ENCODE measurements around the gene KMO. TPM values are rescaled to one million over a fixed set of nuclear protein-coding genes. Genes with fewer than 3 reads are reported as not detected.
A peak's percentile ranks its signal among the peaks of the same experiment; 100 is the strongest.

KMO gene
- total and polyA plus RNA-seq, 3 experiments from 2014 or later: 0.06 to 1.4 (median 0.60) TPM

DNA sequence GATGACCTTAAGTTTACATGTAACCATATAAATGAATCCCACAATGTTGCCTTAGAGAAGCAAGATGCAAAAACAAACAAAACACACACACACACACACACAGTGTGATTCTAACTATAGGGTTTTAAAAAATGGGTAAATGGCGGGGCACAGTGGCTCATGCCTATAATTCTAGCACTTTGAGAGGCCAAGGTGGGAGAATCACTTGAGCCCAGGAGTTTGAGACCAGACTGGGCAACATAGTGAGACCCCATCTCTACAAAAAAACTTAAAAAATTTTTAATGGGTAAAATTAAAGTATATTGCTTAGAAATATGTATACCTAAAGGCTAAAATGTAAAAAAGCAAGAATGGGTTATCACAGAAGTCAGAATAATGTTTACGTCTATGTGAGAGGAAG is 15.8 kb downstream of the KMO start:
- H3K27ac ChIP-seq (ENCODE audit: low read depth, low read length): no peak overlapping the region
- ChIA-PET CTCF (no interaction called here), POLR2A (no interaction called here)
- DNase-seq: no peak
- H3K27me3 ChIP-seq (ENCODE audit: insufficient read depth, low read length, poor library complexity, severe bottlenecking): no peaks in the 10 kb centered on the region
- peaks cover 0 to 5% (median 0%) of the 10 kb centered on the region in 3 donors for H3K36me3 Mint-ChIP-seq
- no peaks in the 10 kb centered on the region for H3K9me3 ChIP-seq (ENCODE audit: low read length)
- H3K9me3 Mint-ChIP-seq: peaks cover 0 to 2% (median 0%) of the 10 kb centered on the region in 5 donors
- peaks cover 18 to 21% of the 10 kb centered on the region in 2 donors for H3K27me3 Mint-ChIP-seq
- H3K4me3 Mint-ChIP-seq: no peak overlapping the region
- H3K4me3 ChIP-seq (ENCODE audit: low read length): no peak overlapping the region
- H3K36me3 ChIP-seq (ENCODE audit: insufficient read depth, low read length): no peaks in the 10 kb centered on the region
- H3K4me1 Mint-ChIP-seq: peaks cover 15 to 24% (median 20%) of the 10 kb centered on the region in 3 donors
- H3K4me1 ChIP-seq (ENCODE audit: insufficient read depth, low read length): peaks cover 19% of the 10 kb centered on the region
- H3K27ac Mint-ChIP-seq: no peak overlapping the region

DNA sequence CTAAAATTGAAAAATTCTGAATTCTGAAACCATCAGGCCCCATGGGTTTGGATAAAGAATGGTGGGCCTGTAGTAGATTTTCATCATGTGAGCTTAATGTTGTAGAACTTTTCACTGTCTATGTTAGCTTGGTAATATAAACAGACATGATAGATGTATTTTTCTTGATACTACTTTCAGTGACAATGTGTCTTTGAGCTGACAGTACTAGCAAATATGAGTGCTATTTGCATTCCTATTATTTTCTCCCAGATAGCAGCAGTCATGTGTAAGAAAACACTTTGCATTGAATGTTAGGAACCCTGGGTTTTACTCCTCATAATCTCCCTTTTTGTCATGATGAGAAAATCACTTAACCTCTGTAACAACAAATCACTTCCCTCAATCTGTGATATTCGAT is 18.1 kb downstream of the KMO start:
- H3K9me3 Mint-ChIP-seq: peaks cover 0 to 2% (median 0%) of the 10 kb centered on the region in 5 donors
- peaks cover 15 to 24% (median 20%) of the 10 kb centered on the region in 3 donors for H3K4me1 Mint-ChIP-seq
- POLR2A ChIA-PET: no interaction called here

DNA sequence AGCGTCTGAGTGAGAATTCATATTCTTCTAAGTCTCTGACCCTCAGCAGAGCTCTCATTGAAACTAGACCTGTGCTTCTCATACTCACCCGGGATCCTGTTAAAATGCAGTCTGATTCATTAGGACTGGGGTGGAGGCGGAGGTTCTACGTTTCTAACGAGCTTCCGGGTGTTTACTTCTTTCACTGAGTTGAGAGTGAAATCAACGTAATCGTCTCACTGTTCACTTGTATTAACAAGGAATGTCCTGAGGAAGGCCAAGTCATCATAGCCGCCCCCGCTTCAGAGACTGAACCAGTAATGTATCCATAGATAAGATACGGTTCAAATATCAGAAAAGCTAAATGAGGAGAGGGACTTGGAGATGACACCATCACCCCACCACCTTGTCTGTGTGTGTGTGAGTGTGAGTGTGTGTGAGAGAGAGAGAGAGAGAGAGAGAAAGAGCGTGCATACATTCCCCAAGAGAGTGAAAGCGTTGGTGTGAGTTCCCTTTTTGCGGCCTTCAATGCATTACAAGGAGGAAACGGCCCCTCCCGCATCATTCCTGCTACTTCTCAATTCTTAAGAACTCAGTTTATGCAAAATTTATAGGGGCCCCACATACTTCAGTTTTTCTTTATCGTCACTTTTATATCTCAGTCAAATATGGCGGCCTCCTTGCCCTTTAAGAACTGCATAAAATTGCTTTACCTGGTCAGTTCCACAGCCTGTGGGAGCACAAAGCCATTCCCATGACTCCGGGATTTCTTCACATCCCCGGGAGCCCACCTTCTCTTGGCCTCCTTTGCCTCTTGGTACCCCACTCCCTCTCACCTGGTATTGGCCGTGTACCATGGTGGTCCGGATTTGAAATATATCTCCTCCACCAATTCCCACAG is 19.8 kb downstream of the KMO start:
- DNase-seq: peak in 4 of 5 donors; percentile 1 to 50 (median 34)
- ChIA-PET CTCF (interaction anchor here (0.8 kb wide), 1 partner anchor 14 kb away, joined by 3 read pairs; no protein-coding TSS in a partner anchor), POLR2A (interaction anchor here (0.5 kb wide), 1 partner anchor 37 kb away, joined by 3 read pairs; no protein-coding TSS in a partner anchor)
- peak overlapping the region; percentile 62 for H3K4me3 ChIP-seq (ENCODE audit: low read length)
- no peaks in the 10 kb centered on the region for H3K27me3 ChIP-seq (ENCODE audit: insufficient read depth, low read length, poor library complexity, severe bottlenecking)
- H3K36me3 ChIP-seq (ENCODE audit: insufficient read depth, low read length): no peaks in the 10 kb centered on the region
- Mint-ChIP-seq H3K9me3 (no peaks in the 10 kb centered on the region), H3K4me3 (peak overlapping the region; percentile 73 to 84 (median 79)), H3K27ac (peak overlapping the region in 7 of 8 donors; percentile 24 to 93 (median 68)), H3K4me1 (peaks cover 15 to 24% (median 20%) of the 10 kb centered on the region in 3 donors), H3K36me3 (peaks cover 0 to 5% (median 1%) of the 10 kb centered on the region in 3 donors), H3K27me3 (peaks cover 6 to 13% of the 10 kb centered on the region in 2 donors)
- no peaks in the 10 kb centered on the region for H3K9me3 ChIP-seq (ENCODE audit: low read length)
- H3K27ac ChIP-seq (ENCODE audit: low read depth, low read length): peak overlapping the region; percentile 27
- peaks cover 19% of the 10 kb centered on the region for H3K4me1 ChIP-seq (ENCODE audit: insufficient read depth, low read length)

More for the DNA sequence above, 18.1 kb downstream of the KMO start:
- H3K4me3 Mint-ChIP-seq: no peak overlapping the region
- CTCF ChIA-PET: no interaction called here
- Histone ChIP-seq H3K36me3 (ENCODE audit: insufficient read depth, low read length) (no peaks in the 10 kb centered on the region), H3K4me1 (ENCODE audit: insufficient read depth, low read length) (peaks cover 19% of the 10 kb centered on the region), H3K4me3 (ENCODE audit: low read length) (no peak overlapping the region), H3K9me3 (ENCODE audit: low read length) (no peaks in the 10 kb centered on the region), H3K27ac (ENCODE audit: low read depth, low read length) (no peak overlapping the region), H3K27me3 (ENCODE audit: insufficient read depth, low read length, poor library complexity, severe bottlenecking) (no peaks in the 10 kb centered on the region)
- H3K36me3 Mint-ChIP-seq: peaks cover 0 to 5% (median 1%) of the 10 kb centered on the region in 3 donors
- H3K27ac Mint-ChIP-seq: no peak overlapping the region
- no peak for DNase-seq
- H3K27me3 Mint-ChIP-seq: peaks cover 14% of the 10 kb centered on the region in 2 donors

DNA sequence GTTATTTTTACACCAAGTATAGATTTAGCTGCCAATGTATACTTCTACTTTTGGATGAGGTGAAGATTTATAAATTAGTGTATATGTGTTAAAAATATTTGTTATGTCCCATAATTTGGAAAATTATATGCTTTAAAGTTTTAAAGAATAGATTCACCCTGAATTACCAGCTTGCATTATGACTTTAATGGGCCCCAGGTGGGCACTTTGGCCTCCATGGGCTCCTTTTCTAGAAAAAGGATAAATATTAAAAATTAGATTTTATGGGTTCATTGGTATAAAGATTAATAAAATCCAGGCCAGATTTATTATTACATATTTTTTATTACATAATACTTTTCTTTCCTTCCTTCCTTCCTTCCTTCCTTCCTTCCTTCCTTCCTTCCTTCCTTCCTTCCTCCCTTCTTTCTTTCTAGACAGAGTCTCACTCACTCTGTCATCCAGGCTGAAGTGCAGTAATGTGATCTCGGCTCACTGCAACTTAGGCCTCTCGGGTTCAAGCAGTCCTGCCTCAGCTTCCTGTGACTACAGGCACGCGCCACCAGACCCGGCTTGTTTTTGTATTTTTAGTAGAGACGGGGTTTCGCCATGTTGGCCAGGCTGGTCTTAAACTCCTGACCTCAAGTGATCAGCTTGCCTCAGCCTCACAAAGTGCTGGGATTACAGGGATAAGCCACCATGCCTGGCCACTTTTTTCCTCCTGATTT is 21.9 kb downstream of the KMO start:
- Histone ChIP-seq H3K4me3 (ENCODE audit: low read length) (no peak overlapping the region), H3K27me3 (ENCODE audit: insufficient read depth, low read length, poor library complexity, severe bottlenecking) (no peaks in the 10 kb centered on the region), H3K4me1 (ENCODE audit: insufficient read depth, low read length) (peaks cover 19% of the 10 kb centered on the region), H3K27ac (ENCODE audit: low read depth, low read length) (no peak overlapping the region), H3K36me3 (ENCODE audit: insufficient read depth, low read length) (no peaks in the 10 kb centered on the region), H3K9me3 (ENCODE audit: low read length) (no peaks in the 10 kb centered on the region)
- Mint-ChIP-seq H3K27ac (no peak overlapping the region), H3K36me3 (peaks cover 0 to 5% (median 1%) of the 10 kb centered on the region in 3 donors), H3K27me3 (peaks cover 6 to 14% of the 10 kb centered on the region in 2 donors), H3K4me3 (no peak overlapping the region), H3K9me3 (no peaks in the 10 kb centered on the region), H3K4me1 (peaks cover 15 to 24% (median 20%) of the 10 kb centered on the region in 3 donors)
- DNase-seq: no peak
- ChIA-PET POLR2A (no interaction called here), CTCF (interaction anchor here (1.0 kb wide), 1 partner anchor 58 kb away, joined by 3 read pairs; no protein-coding TSS in a partner anchor)

DNA sequence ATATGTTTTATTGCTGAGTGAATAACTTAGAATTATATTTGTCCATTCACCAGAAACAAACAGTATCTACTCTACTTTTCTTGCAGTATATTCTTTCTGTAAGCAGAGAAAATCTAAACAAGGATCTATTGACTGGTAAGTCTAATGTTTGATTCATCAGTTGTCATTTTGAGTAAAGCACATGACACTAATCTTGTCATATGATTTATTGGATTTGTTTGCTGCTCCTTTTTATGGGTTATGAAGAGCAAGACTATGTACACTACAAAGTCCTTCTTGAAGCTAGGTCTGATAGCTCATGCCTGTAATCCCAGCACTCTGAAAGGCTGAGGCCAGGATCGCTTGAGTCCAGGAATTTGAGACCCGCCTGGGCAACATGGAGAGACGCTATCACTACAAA is 23.3 kb downstream of the KMO start:
- Mint-ChIP-seq H3K27me3 (peaks cover 5 to 14% of the 10 kb centered on the region in 2 donors), H3K36me3 (peaks cover 0 to 5% (median 1%) of the 10 kb centered on the region in 3 donors), H3K4me3 (no peak overlapping the region), H3K9me3 (no peaks in the 10 kb centered on the region), H3K4me1 (peaks cover 15 to 24% (median 20%) of the 10 kb centered on the region in 3 donors), H3K27ac (no peak overlapping the region)
- Histone ChIP-seq H3K4me3 (ENCODE audit: low read length) (no peak overlapping the region), H3K9me3 (ENCODE audit: low read length) (no peaks in the 10 kb centered on the region), H3K27ac (ENCODE audit: low read depth, low read length) (no peak overlapping the region), H3K36me3 (ENCODE audit: insufficient read depth, low read length) (no peaks in the 10 kb centered on the region), H3K4me1 (ENCODE audit: insufficient read depth, low read length) (peaks cover 19% of the 10 kb centered on the region), H3K27me3 (ENCODE audit: insufficient read depth, low read length, poor library complexity, severe bottlenecking) (no peaks in the 10 kb centered on the region)
- ChIA-PET CTCF (interaction anchor here (1.0 kb wide), 1 partner anchor 56 kb away, joined by 5 read pairs; no protein-coding TSS in a partner anchor), POLR2A (no interaction called here)
- DNase-seq: no peak

DNA sequence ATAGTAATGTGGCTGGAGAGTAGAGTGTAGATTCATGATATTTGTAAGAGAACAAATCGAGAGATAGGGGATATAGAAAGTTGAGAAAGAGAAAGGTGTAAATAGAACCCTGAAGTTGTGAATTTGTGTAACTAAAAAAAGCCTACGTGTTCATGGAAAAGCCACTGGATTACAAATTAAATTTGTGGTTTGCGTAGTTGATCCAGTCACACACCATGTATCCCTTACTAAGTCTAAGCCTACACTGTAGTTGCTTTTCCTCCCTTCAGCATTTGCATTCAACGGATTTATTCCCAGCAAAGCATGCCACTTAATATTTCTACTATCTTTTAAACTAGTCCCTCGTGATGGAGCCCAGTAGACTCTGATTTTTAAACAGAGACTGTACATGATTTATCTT is 24.9 kb downstream of the KMO start:
- Mint-ChIP-seq H3K27ac (no peak overlapping the region), H3K36me3 (peaks cover 0 to 1% (median under 1%) of the 10 kb centered on the region in 3 donors), H3K4me1 (peaks cover 2 to 9% (median 6%) of the 10 kb centered on the region in 3 donors), H3K27me3 (peaks cover 5 to 15% of the 10 kb centered on the region in 2 donors), H3K9me3 (no peaks in the 10 kb centered on the region), H3K4me3 (no peak overlapping the region)
- no peaks in the 10 kb centered on the region for H3K36me3 ChIP-seq (ENCODE audit: insufficient read depth, low read length)
- CTCF ChIA-PET: no interaction called here
- POLR2A ChIA-PET: no interaction called here
- H3K4me3 ChIP-seq (ENCODE audit: low read length): no peak overlapping the region
- H3K9me3 ChIP-seq (ENCODE audit: low read length): no peaks in the 10 kb centered on the region
- H3K4me1 ChIP-seq (ENCODE audit: insufficient read depth, low read length): peaks cover 7% of the 10 kb centered on the region
- DNase-seq: no peak
- H3K27me3 ChIP-seq (ENCODE audit: insufficient read depth, low read length, poor library complexity, severe bottlenecking): no peaks in the 10 kb centered on the region
- H3K27ac ChIP-seq (ENCODE audit: low read depth, low read length): no peak overlapping the region

DNA sequence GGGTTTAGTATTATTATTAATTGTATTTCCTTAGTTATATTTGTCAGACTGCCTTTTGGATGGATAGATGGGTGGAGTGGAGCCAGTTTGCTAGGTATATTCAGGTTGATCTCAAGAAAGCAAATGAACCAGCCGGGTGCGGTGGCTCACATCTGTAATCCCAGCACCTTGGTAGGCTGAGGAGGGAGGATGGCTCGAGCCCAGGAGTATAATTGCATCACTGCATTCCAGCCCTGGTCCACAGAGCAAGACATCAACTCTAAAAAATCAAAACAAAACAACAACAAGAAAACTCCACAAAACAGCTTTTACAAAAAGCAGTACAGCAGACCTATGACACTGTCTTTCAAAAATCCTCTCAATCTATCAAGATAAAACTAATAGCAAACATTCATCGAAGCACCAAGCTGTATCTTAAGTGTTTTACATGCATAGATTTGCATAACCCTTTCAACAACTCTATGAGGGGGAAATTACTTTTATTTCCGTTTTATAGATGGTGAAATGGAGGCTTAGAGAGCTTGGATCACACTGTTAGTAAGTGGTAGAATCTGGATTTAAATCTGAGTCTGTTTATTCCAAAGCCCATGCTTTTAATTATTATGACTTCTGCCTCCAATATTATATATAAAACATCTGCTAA is 25.5 kb downstream of the KMO start:
- Mint-ChIP-seq H3K4me1 (peaks cover 1 to 3% (median 2%) of the 10 kb centered on the region in 3 donors), H3K27ac (no peak overlapping the region), H3K36me3 (peaks cover 0 to 1% (median 0%) of the 10 kb centered on the region in 3 donors)

More for the DNA sequence above, 25.5 kb downstream of the KMO start:
- Histone ChIP-seq H3K27me3 (ENCODE audit: insufficient read depth, low read length, poor library complexity, severe bottlenecking) (no peaks in the 10 kb centered on the region), H3K36me3 (ENCODE audit: insufficient read depth, low read length) (no peaks in the 10 kb centered on the region), H3K4me1 (ENCODE audit: insufficient read depth, low read length) (peaks cover under 1% of the 10 kb centered on the region), H3K9me3 (ENCODE audit: low read length) (no peaks in the 10 kb centered on the region), H3K27ac (ENCODE audit: low read depth, low read length) (no peak overlapping the region), H3K4me3 (ENCODE audit: low read length) (no peak overlapping the region)
- Mint-ChIP-seq H3K4me3 (no peak overlapping the region), H3K9me3 (no peaks in the 10 kb centered on the region), H3K27me3 (peaks cover 5 to 18% of the 10 kb centered on the region in 2 donors)
- no peak for DNase-seq
- ChIA-PET POLR2A (no interaction called here), CTCF (no interaction called here)
